Measurements from ENCODE around the gene TMCO1.

GRCh38 chr1:165726841-165727240 is 41.8 kb downstream of the TMCO1 start:
- TF ChIP-seq EZH2phosphoT487 (IDR thresholded peaks at IDR 0.05; ENCODE audit: borderline replicate concordance) = no peak
- TF ChIP-seq CTCF (conservative IDR thresholded peaks at IDR 0.05; ENCODE audit: low read length) = no peak

Measured in Loucy (cell line).